LNCAP (cell line): ENCODE measurements around the gene ELAC2.

Experiments used
- CTCF ChIP-seq: fragments of 450-650 bp; IDR thresholded peaks from 2 replicates; pipeline ENCODE4 v1.5.1; 2017; ENCODE audit warnings: mild to moderate bottlenecking

ELAC2 gene

GRCh38 chr17:12974005-12974531 is 43.8 kb downstream of the ELAC2 start:
- no peak for TF ChIP-seq CTCF

- no peak for TF ChIP-seq CTCF
Measured at GRCh38 chr17:12973496-12974004, 44.3 kb downstream of the ELAC2 start.

GRCh38 chr17:12967962-12968361 is 49.9 kb downstream of the ELAC2 start:
- no peak for TF ChIP-seq CTCF

GRCh38 chr17:12966413-12966812 is 51.4 kb downstream of the ELAC2 start:
- no peak for TF ChIP-seq CTCF

- TF ChIP-seq CTCF: no peak
Measured at GRCh38 chr17:12965988-12966387, 51.8 kb downstream of the ELAC2 start.

GRCh38 chr17:12964840-12965239 is 53.0 kb downstream of the ELAC2 start:
- TF ChIP-seq CTCF: no peak

GRCh38 chr17:12964162-12964561 is 53.7 kb downstream of the ELAC2 start:
- TF ChIP-seq CTCF: no peak

- no peak for TF ChIP-seq CTCF
Measured at GRCh38 chr17:12963505-12963904, 54.3 kb downstream of the ELAC2 start.
